RKO (cell line): ENCODE measurements around the gene CPAMD8.
"Not testable (repeated sequence)": the region's sequence is repeated elsewhere in the genome, so short reads cannot be mapped to it uniquely, and the experiment has no call there.

Experiments used
- DNase-seq: peaks from one replicate; pipeline ENCODE4 v3.0.0-alpha.2; 2016; ENCODE audit warnings: low spot score

Gene CPAMD8

GRCh38 chr19:16891696-16892382, 134.8 kb downstream of the CPAMD8 start:
- no peak for DNase-seq

GRCh38 chr19:16890461-16891184, 136.0 kb downstream of the CPAMD8 start:
- no peak for DNase-seq

- no peak for DNase-seq
Measured at GRCh38 chr19:16889883-16890460, 136.6 kb downstream of the CPAMD8 start.

GRCh38 chr19:16889366-16889882, 137.2 kb downstream of the CPAMD8 start:
- no peak for DNase-seq

- no peak for DNase-seq
Measured at GRCh38 chr19:16888629-16889365, 137.8 kb downstream of the CPAMD8 start, which contains the start of gene F2RL3. Gene F2RL3, plus strand, starts transcription at chr19:16888999. Its CDS starts 191 bp downstream, at chr19:16889190.

GRCh38 chr19:16887353-16888265, 139.0 kb downstream of the CPAMD8 start:
- DNase-seq, result no peak

- peak; percentile 11 for DNase-seq
Measured at GRCh38 chr19:16886305-16886880, 140.2 kb downstream of the CPAMD8 start.

GRCh38 chr19:16885166-16885565, 141.4 kb downstream of the CPAMD8 start:
- no peak for DNase-seq

- no peak for DNase-seq
Measured at GRCh38 chr19:16883522-16883921, 143.1 kb downstream of the CPAMD8 start.

- DNase-seq, result no peak
Measured at GRCh38 chr19:16882146-16882545, 144.5 kb downstream of the CPAMD8 start.

GRCh38 chr19:16880884-16881554, 145.6 kb downstream of the CPAMD8 start:
- no peak for DNase-seq

GRCh38 chr19:16878181-16878965, 148.2 kb downstream of the CPAMD8 start:
- DNase-seq, result no peak

GRCh38 chr19:16877581-16877980, 149.0 kb downstream of the CPAMD8 start:
- no peak for DNase-seq

- DNase-seq, result no peak
Measured at GRCh38 chr19:16876904-16877361, 149.7 kb downstream of the CPAMD8 start.

GRCh38 chr19:16875584-16876555, 150.7 kb downstream of the CPAMD8 start:
- no peak for DNase-seq

GRCh38 chr19:16874978-16875299, 151.7 kb downstream of the CPAMD8 start:
- DNase-seq, result not testable (repeated sequence)

- DNase-seq, result no peak
Measured at GRCh38 chr19:16874250-16874977, 152.2 kb downstream of the CPAMD8 start.
